Activated T-cell treated with anti-CD3 and anti-CD28 coated beads for 24 hours (primary cell): ENCODE results near the gene UXS1.

ENCODE experiments used
- DNase-seq: peaks from one replicate; pipeline ENCODE4 v3.0.0-alpha.2; 2020; ENCODE audit warnings: low read depth

The UXS1 gene

DNA sequence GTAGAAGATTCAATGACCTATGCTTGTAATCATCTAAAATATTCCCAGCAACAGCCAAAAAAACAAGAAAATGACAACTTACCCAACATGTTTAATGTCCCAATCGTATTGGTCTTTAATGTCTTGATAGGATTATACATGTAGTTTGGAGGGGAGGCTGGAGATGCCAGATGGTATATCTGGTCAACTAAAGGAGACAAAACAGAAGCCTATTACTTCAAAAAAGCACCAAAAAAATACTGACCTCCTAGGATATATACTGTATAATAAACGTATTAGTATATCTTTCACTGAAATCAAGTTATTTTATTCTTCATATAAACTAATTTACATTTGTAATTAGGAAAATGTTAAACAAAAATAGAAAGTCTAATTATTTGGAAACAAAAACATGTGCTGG is 64.5 kb downstream of the UXS1 start:
- no peak for DNase-seq

- DNase-seq = no peak
Measured at GRCh38 chr2:106129150-106129549, 65.0 kb downstream of the UXS1 start.

DNA sequence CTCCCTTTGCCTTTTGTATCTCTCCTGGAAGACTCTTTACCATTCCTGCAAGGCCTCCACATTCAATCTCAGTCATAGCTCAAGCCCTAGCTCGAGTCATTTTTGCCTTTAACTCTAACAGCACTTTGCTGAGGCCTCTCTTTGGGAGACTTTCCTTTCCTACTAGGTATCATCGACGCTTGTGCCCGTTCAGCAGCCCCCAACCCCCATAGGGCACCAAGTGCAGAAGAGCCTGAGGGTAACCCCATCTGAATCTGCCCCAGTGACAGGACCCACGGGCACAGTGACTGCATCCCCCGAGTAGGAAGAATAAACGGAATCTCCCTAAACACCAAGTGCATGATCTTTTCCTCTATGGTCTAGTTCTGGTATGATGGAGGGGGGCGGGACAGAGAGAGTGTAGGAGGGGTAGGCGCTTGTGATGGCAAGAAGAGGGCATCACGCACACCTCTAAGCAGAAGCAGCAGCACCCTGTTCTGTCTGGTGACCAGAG is 66.3 kb downstream of the UXS1 start:
- no peak for DNase-seq

GRCh38 chr2:106127282-106127771 is 66.8 kb downstream of the UXS1 start:
- DNase-seq = no peak

DNA sequence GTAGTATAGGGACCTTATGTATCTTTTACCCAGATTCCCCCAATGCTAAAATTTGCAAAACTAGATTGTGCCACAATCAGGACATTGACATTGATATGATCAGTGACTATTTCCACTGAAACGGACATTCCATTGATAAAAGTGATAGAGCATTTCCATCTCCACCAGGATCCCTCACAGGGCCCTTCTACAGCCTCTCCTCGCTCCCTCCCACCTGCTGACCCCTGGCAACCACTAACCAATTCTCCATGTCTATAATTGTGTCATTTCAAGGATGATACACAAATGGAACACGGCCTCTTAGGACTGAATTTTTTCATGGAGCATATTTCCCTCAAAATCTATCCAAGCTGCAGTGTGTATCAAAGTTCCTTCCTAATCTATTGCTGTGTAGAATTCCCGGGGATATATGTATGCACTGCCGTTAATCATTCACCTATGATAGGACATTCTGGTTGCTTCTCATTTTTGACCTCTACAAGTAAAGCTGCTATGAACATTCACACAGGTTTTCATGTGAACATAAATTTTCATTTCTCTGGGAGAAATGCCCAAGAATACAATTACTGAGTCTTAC is 67.3 kb downstream of the UXS1 start:
- no peak for DNase-seq

GRCh38 chr2:106126295-106126694 is 67.8 kb downstream of the UXS1 start:
- DNase-seq = no peak

DNA sequence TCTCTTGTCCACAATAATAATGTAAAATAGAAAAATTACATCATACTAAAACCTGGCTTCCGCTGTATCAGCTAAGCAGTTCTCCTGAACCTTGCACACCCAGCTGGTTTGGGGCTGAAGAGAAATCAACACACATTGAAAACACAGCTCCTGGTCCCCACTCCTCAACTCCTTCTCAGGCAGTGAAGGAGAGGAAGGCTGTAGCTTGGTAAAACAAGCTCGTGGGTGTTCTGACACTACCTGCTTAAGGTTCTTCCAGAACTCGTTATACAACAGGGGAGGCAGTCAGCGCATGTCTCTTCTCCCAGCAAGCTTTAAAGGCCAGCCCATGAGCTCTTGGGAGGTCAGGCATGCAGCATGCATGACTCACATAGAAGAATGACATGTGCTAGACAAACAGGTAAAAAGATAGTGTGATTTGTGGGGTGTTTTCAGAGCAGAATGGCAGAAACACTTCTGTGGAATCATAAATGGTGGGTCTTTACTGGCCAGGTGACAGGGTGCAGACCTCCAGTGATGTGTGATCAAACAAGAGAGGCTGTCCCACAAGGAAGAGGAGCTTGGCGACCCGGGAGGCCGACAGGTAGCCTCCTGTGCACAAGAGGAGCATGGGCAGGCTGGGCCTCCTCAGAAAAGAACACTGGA is 69.1 kb downstream of the UXS1 start:
- DNase-seq = no peak

DNA sequence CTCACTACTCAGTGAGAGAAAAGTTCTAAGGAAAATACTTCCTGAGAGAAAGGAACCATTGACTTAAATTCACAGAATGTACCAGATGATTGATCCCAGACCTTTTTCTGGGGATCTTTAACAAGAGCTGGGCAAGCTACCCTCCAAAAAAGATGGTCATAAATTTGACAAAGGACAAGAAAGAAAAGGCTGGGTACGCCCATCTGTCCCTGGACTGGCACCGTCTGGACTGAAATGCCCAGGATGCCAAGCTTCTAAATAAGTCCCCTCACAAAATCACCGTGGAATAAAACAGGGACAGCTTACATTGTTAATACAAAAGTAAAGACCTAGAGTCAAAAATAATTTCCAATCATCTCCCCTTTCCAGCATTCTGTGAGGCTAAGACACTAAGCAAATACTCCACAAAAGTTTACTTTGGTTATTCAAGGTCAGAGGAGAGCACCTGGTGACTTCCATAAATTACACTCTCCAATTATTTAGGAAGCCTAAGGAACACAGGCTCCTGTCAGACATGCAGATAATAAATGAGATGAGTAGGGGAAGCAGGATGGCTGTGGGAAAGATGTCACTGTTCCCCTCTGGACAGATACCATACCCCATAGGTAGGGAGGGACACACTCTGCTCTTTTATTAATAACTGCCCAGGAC is 69.9 kb downstream of the UXS1 start:
- DNase-seq = no peak

DNA sequence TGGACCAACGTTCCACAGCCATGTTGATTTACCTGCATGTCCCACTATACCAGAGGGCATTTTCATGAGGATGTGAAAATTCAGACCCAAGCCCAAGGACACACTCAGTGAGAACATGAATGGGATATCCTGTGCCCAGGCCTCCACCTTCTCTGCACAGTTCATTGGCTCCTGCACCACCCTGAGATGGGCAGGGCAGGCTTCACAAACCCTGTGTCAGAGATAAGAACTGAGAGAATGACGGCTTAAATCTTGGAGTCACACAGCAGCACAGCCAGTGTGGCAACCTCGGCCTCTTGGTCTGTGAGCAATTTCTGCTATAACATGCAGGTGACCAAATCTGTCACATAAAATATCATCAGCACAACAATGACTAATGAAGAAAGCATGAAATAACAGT is 71.9 kb downstream of the UXS1 start:
- no peak for DNase-seq

- no peak for DNase-seq
Measured at GRCh38 chr2:106120432-106120831, 73.7 kb downstream of the UXS1 start.

GRCh38 chr2:106119074-106119473 is 75.0 kb downstream of the UXS1 start:
- no peak for DNase-seq

- no peak for DNase-seq
Measured at GRCh38 chr2:106117882-106118684, 76.0 kb downstream of the UXS1 start.

GRCh38 chr2:106117347-106117746 is 76.8 kb downstream of the UXS1 start:
- no peak for DNase-seq

GRCh38 chr2:106116248-106116647 is 77.9 kb downstream of the UXS1 start:
- no peak for DNase-seq

DNA sequence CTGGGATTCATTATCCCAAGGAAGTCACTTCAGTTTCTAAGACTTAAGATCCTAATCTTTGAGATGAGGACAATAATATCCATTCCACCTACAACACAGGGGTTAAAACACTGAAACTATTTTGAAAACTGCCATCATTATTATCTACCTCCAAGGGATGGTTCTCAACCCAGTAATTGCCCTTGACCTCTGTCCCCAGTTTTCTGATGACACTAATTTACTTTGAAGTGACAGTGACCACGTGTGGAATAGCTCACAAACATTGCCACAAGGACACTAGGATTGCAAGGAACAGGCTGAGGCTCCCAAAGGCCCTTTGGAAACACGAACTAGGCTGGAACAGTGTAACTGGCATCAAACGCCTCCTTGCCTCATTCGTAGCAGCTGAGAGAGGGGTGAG is 78.4 kb downstream of the UXS1 start:
- DNase-seq = no peak

- DNase-seq = no peak
Measured at GRCh38 chr2:106115250-106115649, 78.9 kb downstream of the UXS1 start.

GRCh38 chr2:106114166-106114565 is 79.9 kb downstream of the UXS1 start:
- DNase-seq = no peak

- DNase-seq = no peak
Measured at GRCh38 chr2:106113361-106113966, 80.6 kb downstream of the UXS1 start.

DNA sequence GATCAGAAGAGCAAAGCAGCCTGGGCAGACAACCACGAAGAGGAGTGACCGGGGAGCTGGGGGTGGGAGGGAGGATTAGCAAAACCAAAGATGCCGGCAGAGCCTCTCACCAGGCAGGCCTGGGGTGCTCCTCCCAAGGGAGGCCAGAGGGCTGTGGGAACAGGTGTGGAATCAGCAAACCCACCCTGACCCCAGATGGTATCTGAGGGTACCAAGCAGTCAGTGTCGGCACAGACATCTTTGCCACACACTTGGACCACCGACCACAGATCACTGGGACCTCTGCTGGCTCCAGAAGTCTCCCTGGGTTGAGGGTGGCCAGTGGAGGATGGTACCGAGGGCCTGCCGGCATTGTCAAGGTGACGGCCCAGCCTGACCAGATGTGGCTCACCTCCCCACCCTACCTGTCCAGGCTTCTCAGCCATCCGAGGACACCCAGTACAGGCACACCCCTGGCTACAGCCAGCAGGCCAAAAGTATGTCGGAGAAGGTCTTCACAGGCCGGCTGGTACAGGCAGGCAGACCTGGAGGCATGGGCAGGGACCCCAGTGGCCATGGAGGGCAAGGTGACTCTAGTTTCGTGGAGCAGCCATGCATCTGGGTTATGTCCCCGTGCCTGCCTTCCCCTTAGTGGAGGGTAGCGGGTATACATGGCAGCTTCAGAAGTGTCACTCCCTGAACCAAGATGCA is 82.1 kb downstream of the UXS1 start:
- DNase-seq = no peak

DNA sequence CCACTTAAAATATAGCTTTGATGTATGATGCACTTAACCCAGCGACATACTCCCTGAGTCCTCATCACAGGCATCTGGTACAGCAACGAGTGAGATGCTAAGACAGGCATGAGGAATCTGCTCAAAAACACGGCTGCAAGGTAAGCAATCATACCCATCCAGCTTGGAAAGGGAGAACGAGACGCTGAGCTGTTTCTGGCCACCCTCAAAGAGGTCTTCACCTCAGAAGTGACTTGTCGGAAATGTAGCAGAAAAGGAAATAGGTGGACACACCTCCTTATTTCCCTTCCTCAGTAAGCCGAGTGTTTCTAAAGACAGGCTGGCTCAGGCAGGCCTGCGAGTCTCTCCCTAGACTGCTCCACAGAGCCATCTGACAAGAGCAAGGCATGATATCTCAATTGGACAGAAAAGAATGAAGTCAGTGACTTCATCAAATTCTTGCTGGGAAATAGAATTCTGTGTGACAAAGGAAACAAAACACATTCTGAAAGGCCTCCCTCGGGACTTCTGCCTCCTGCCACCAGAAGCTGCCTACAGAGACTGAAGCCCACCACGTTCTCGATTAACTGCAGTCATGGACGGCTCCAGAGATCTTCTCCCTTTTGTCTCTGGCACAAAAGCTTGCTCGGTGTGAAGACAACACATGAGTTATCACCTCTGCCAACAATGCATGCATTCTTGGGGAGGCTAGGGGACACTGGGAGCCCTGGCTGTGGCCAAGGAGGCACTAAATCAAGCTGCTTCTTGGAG is 84.3 kb downstream of the UXS1 start:
- no peak for DNase-seq

DNA sequence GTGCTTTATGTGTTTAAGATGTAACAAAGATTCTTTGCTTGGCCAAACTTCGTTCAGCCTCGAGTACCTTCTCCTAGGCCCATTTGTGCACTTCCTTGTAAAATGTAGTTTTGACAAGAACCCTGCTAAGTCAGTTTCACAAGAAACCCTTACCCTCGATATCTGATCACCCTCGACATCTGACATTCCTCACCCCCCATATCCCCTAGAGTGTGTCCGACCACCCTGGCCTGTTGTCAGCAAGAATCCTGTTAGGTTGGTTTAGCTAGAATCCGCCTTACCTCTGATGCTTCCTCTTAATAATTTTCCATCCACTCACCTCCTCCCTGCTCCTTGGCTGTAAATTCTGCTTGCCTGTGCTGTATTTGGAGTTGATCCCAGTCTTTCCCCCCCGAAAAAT is 85.3 kb downstream of the UXS1 start:
- DNase-seq = no peak
